Measurements from ENCODE around the gene CHST12. TPM values are rescaled to one million over a fixed set of nuclear protein-coding genes. Genes with fewer than 3 reads are reported as not detected.

CHST12 gene
- total RNA-seq, 2 donors from 2014 or later, result 4.7 to 11.2 TPM

- TF ChIP-seq POLR2A (IDR thresholded peaks at IDR 0.05) (no peak), CTCF (IDR thresholded peaks at IDR 0.05) (peak in 5 of 7 experiments; percentile 9 to 51 (median 34))
- Histone ChIP-seq H3K4me1 (peaks cover 40% of the 10 kb centered on the region), H3K27ac (peak overlapping the region in 2 of 4 donors; percentile 30 to 33), H3K4me3 (no peak overlapping the region), H3K27me3 (no peaks in the 10 kb centered on the region), H3K36me3 (replicated peaks in 1 of 2; ENCODE audit: insufficient read depth in 1 of 2, low read depth in 2 of 2) (peaks cover 0 to 60% of the 10 kb centered on the region in 2 donors), H3K9me3 (no peaks in the 10 kb centered on the region)
- ATAC-seq, result peak; percentile 28
- peak; percentile 60 to 84 (median 78) for DNase-seq
- WGBS, 2 donors, result 50 to 72% methylated on average over 6 to 14 of the region's 14 CpGs
- intact Hi-C loops (cut with DNase I), result no loop called here
Observed at GRCh38 chr7:2373124-2373556, 30.3 kb upstream of the CHST12 start.

- intact Hi-C loops (cut with DNase I), result no loop called here
- H3K27ac ChIP-seq, result peak overlapping the region in 2 of 4 donors; percentile 30 to 33
- ATAC-seq, result no peak
- no peak for DNase-seq
- H3K4me3 ChIP-seq, result no peak overlapping the region
- H3K27me3 ChIP-seq, result no peaks in the 10 kb centered on the region
- 90 to 96% methylated on average over 7 of the region's 7 CpGs for WGBS, 2 donors
- H3K36me3 ChIP-seq (replicated peaks in 1 of 2; ENCODE audit: insufficient read depth in 1 of 2, low read depth in 2 of 2), result peaks cover 0 to 56% of the 10 kb centered on the region in 2 donors
- no peaks in the 10 kb centered on the region for H3K9me3 ChIP-seq
- no peak for TF ChIP-seq POLR2A (IDR thresholded peaks at IDR 0.05)
- TF ChIP-seq CTCF (IDR thresholded peaks at IDR 0.05), result no peak
- H3K4me1 ChIP-seq, result peaks cover 40% of the 10 kb centered on the region
Observed at GRCh38 chr7:2373646-2374045, 29.8 kb upstream of the CHST12 start.

DNA sequence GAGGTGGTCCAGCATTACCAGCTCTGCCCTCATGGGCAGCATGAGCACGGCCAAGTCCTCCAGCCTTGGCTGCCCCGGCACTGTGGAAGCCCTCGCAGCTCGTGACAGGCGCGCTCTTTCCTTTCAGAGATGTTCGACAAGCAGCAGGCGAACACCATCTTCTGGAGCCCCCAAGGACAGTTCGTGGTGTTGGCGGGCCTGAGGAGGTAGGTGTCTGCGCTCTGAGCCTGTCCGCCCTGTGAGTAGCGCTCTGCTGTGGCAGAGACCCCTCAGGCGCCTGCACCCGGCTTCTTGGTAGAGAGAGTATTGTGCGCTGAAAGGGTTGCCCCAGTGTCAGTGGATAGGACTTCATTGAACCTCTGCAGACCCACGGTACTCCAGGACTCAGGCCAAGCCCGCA is 29.0 kb upstream of the CHST12 start:
- Histone ChIP-seq H3K4me3 (no peak overlapping the region), H3K9me3 (no peaks in the 10 kb centered on the region), H3K27ac (peak overlapping the region in 2 of 4 donors; percentile 74 to 83), H3K36me3 (replicated peaks in 1 of 2; ENCODE audit: insufficient read depth in 1 of 2, low read depth in 2 of 2) (peaks cover 0 to 56% of the 10 kb centered on the region in 2 donors), H3K27me3 (no peaks in the 10 kb centered on the region), H3K4me1 (peaks cover 40% of the 10 kb centered on the region)
- WGBS, 2 donors, result 89% methylated on average over 11 to 18 of the region's 18 CpGs
- no peak for TF ChIP-seq CTCF (IDR thresholded peaks at IDR 0.05)
- no peak for DNase-seq
- no peak for ATAC-seq
- intact Hi-C loops (cut with DNase I), result no loop called here

GRCh38 chr7:2374830-2375728 is 28.3 kb upstream of the CHST12 start:
- H3K27ac ChIP-seq, result peak overlapping the region in 3 of 4 donors; percentile 74 to 83 (median 80)
- no peaks in the 10 kb centered on the region for H3K9me3 ChIP-seq
- ATAC-seq (no peak), DNase-seq (peak in 1 of 4 donors; percentile 17)
- intact Hi-C loops (cut with DNase I), result no loop called here
- WGBS, 2 donors, result 74 to 81% methylated on average over 21 to 26 of the region's 26 CpGs
- H3K4me1 ChIP-seq, result peaks cover 40% of the 10 kb centered on the region
- H3K27me3 ChIP-seq, result no peaks in the 10 kb centered on the region
- TF ChIP-seq CTCF (IDR thresholded peaks at IDR 0.05) (peak in 1 of 7 experiments; percentile 16), POLR2A (IDR thresholded peaks at IDR 0.05) (no peak)
- H3K4me3 ChIP-seq, result no peak overlapping the region
- peaks cover 0 to 58% of the 10 kb centered on the region in 2 donors for H3K36me3 ChIP-seq (replicated peaks in 1 of 2; ENCODE audit: insufficient read depth in 1 of 2, low read depth in 2 of 2)
